ENCODE results near the gene ASIC4. TPM values are rescaled to one million over a fixed set of nuclear protein-coding genes. Genes with fewer than 3 reads are reported as not detected.

The ASIC4 gene
- total RNA-seq, 2 donors from 2014 or later, result 0.13 TPM; not detected in 1

GRCh38 chr2:219508444-219508734 is 5.9 kb upstream of the ASIC4 start:
- Mint-ChIP-seq H3K36me3 (ENCODE audit: low read depth) (peaks cover 23% of the 10 kb centered on the region), H3K4me1 (peaks cover 25% of the 10 kb centered on the region), H3K4me3 (no peak overlapping the region), H3K27ac (no peak overlapping the region), H3K27me3 (peaks cover 45% of the 10 kb centered on the region)
- ATAC-seq, result no peak
- DNase-seq, result no peak
- no peaks in the 10 kb centered on the region for H3K9me3 ChIP-seq (ENCODE audit: control insufficient read depth, low read length, poor library complexity, severe bottlenecking)

- peak; percentile 29 for ATAC-seq
- no peak overlapping the region for H3K27ac Mint-ChIP-seq
- H3K4me3 Mint-ChIP-seq, result peak overlapping the region; percentile 77
- peaks cover 24% of the 10 kb centered on the region for H3K36me3 Mint-ChIP-seq (ENCODE audit: low read depth)
- peaks cover 30% of the 10 kb centered on the region for H3K4me1 Mint-ChIP-seq
- peaks cover 53% of the 10 kb centered on the region for H3K27me3 Mint-ChIP-seq
- H3K9me3 ChIP-seq (ENCODE audit: control insufficient read depth, low read length, poor library complexity, severe bottlenecking), result no peaks in the 10 kb centered on the region
- no peak for DNase-seq
These were observed 5.1 kb upstream of the ASIC4 start for GRCh38 chr2:219508971-219509779.

- no peaks in the 10 kb centered on the region for H3K9me3 ChIP-seq (ENCODE audit: control insufficient read depth, low read length, poor library complexity, severe bottlenecking)
- H3K27me3 Mint-ChIP-seq, result peaks cover 59% of the 10 kb centered on the region
- no peak overlapping the region for H3K27ac Mint-ChIP-seq
- H3K36me3 Mint-ChIP-seq (ENCODE audit: low read depth), result peaks cover 19% of the 10 kb centered on the region
- peak overlapping the region; percentile 77 for H3K4me3 Mint-ChIP-seq
- peaks cover 28% of the 10 kb centered on the region for H3K4me1 Mint-ChIP-seq
- peak; percentile 24 to 40 (median 29) for DNase-seq
- peak; percentile 86 for ATAC-seq
These were observed 4.3 kb upstream of the ASIC4 start for GRCh38 chr2:219509780-219510511.

- peak overlapping the region; percentile 77 for H3K4me3 Mint-ChIP-seq
- H3K9me3 ChIP-seq (ENCODE audit: control insufficient read depth, low read length, poor library complexity, severe bottlenecking), result no peaks in the 10 kb centered on the region
- peaks cover 65% of the 10 kb centered on the region for H3K27me3 Mint-ChIP-seq
- peaks cover 28% of the 10 kb centered on the region for H3K4me1 Mint-ChIP-seq
- ATAC-seq, result no peak
- DNase-seq, result no peak
- H3K36me3 Mint-ChIP-seq (ENCODE audit: low read depth), result peaks cover 16% of the 10 kb centered on the region
- no peak overlapping the region for H3K27ac Mint-ChIP-seq
These were observed 3.7 kb upstream of the ASIC4 start for GRCh38 chr2:219510512-219511135.

- ATAC-seq (no peak), DNase-seq (no peak)
- H3K36me3 Mint-ChIP-seq (ENCODE audit: low read depth), result peaks cover 17% of the 10 kb centered on the region
- H3K4me1 Mint-ChIP-seq, result peaks cover 28% of the 10 kb centered on the region
- H3K27me3 Mint-ChIP-seq, result peaks cover 76% of the 10 kb centered on the region
- no peak overlapping the region for H3K27ac Mint-ChIP-seq
- no peaks in the 10 kb centered on the region for H3K9me3 ChIP-seq (ENCODE audit: control insufficient read depth, low read length, poor library complexity, severe bottlenecking)
- no peak overlapping the region for H3K4me3 Mint-ChIP-seq
These were observed 2.5 kb upstream of the ASIC4 start for GRCh38 chr2:219511547-219512325.

- no peaks in the 10 kb centered on the region for H3K9me3 ChIP-seq (ENCODE audit: control insufficient read depth, low read length, poor library complexity, severe bottlenecking)
- Mint-ChIP-seq H3K27ac (no peak overlapping the region), H3K36me3 (ENCODE audit: low read depth) (peaks cover 20% of the 10 kb centered on the region), H3K27me3 (peaks cover 82% of the 10 kb centered on the region), H3K4me1 (peaks cover 27% of the 10 kb centered on the region), H3K4me3 (no peak overlapping the region)
- DNase-seq (no peak), ATAC-seq (no peak)
These were observed 1.6 kb upstream of the ASIC4 start for GRCh38 chr2:219512524-219513216.

- peaks cover 26% of the 10 kb centered on the region for H3K36me3 Mint-ChIP-seq (ENCODE audit: low read depth)
- H3K27me3 Mint-ChIP-seq, result peaks cover 88% of the 10 kb centered on the region
- DNase-seq (no peak), ATAC-seq (no peak)
- no peak overlapping the region for H3K27ac Mint-ChIP-seq
- no peaks in the 10 kb centered on the region for H3K9me3 ChIP-seq (ENCODE audit: control insufficient read depth, low read length, poor library complexity, severe bottlenecking)
- peak overlapping the region; percentile 78 for H3K4me3 Mint-ChIP-seq
- H3K4me1 Mint-ChIP-seq, result peaks cover 29% of the 10 kb centered on the region
These were observed 495 bp upstream of the ASIC4 start for GRCh38 chr2:219513787-219514186.

GRCh38 chr2:219514836-219515235 is 554 bp downstream of the ASIC4 start:
- Mint-ChIP-seq H3K4me1 (peaks cover 24% of the 10 kb centered on the region), H3K36me3 (ENCODE audit: low read depth) (peaks cover 23% of the 10 kb centered on the region), H3K27me3 (peaks cover 93% of the 10 kb centered on the region), H3K4me3 (peak overlapping the region; percentile 39), H3K27ac (no peak overlapping the region)
- no peaks in the 10 kb centered on the region for H3K9me3 ChIP-seq (ENCODE audit: control insufficient read depth, low read length, poor library complexity, severe bottlenecking)
- no peak for ATAC-seq
- no peak for DNase-seq

- DNase-seq (no peak), ATAC-seq (no peak)
- H3K27me3 Mint-ChIP-seq, result peaks cover 93% of the 10 kb centered on the region
- no peak overlapping the region for H3K27ac Mint-ChIP-seq
- H3K9me3 ChIP-seq (ENCODE audit: control insufficient read depth, low read length, poor library complexity, severe bottlenecking), result no peaks in the 10 kb centered on the region
- no peak overlapping the region for H3K4me3 Mint-ChIP-seq
- H3K36me3 Mint-ChIP-seq (ENCODE audit: low read depth), result peaks cover 26% of the 10 kb centered on the region
- peaks cover 19% of the 10 kb centered on the region for H3K4me1 Mint-ChIP-seq
These were observed 1.8 kb downstream of the ASIC4 start for GRCh38 chr2:219515874-219516629.

- H3K27ac Mint-ChIP-seq, result no peak overlapping the region
- no peak overlapping the region for H3K4me3 Mint-ChIP-seq
- peaks cover 95% of the 10 kb centered on the region for H3K27me3 Mint-ChIP-seq
- ATAC-seq (no peak), DNase-seq (no peak)
- peaks cover 29% of the 10 kb centered on the region for H3K36me3 Mint-ChIP-seq (ENCODE audit: low read depth)
- H3K4me1 Mint-ChIP-seq, result peaks cover 25% of the 10 kb centered on the region
- no peaks in the 10 kb centered on the region for H3K9me3 ChIP-seq (ENCODE audit: control insufficient read depth, low read length, poor library complexity, severe bottlenecking)
These were observed 2.6 kb downstream of the ASIC4 start for GRCh38 chr2:219516888-219517287.

GRCh38 chr2:219517954-219518778 is 3.9 kb downstream of the ASIC4 start:
- Mint-ChIP-seq H3K27me3 (peaks cover 91% of the 10 kb centered on the region), H3K4me3 (peak overlapping the region; percentile 37), H3K4me1 (peaks cover 26% of the 10 kb centered on the region), H3K27ac (no peak overlapping the region), H3K36me3 (ENCODE audit: low read depth) (peaks cover 31% of the 10 kb centered on the region)
- no peaks in the 10 kb centered on the region for H3K9me3 ChIP-seq (ENCODE audit: control insufficient read depth, low read length, poor library complexity, severe bottlenecking)
- DNase-seq (no peak), ATAC-seq (no peak)

Data from T-helper 17 cell (primary cell).